Measurements from ENCODE around the gene SAXO2. TPM values are rescaled to one million over a fixed set of nuclear protein-coding genes. Genes with fewer than 3 reads are reported as not detected.
"Not testable (repeated sequence)": the region's sequence is repeated elsewhere in the genome, so short reads cannot be mapped to it uniquely, and the experiment has no call there.

Gene SAXO2
- total and polyA plus RNA-seq, 2 of the 8 experiments (the other 6 are each of a cell fraction or from before 2014, with no cell fraction given): 3.1 TPM

DNA sequence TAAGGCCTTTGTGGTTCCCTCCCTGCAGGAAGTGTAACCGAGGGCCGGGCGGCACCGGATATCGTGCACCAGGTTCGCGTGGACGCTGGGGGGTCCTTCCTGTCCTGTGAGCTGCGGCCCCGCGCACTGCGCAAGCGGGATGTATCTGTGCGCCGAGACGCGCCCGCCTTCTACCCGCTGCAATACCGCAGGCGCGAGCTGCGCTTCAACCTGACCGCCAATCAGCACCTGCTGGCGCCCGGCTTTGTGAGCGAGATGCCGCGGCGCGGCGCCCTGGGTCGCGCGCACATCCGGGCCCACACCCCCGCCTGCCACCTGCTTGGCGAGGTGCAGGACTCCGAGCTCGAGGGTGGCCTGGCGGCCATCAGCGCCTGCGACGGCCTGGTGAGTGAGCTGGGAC, 35.9 kb downstream of the SAXO2 start (continued):
- no peak for TF ChIP-seq CHD2 (IDR thresholded peaks at IDR 0.05; ENCODE audit: low read length)

DNA sequence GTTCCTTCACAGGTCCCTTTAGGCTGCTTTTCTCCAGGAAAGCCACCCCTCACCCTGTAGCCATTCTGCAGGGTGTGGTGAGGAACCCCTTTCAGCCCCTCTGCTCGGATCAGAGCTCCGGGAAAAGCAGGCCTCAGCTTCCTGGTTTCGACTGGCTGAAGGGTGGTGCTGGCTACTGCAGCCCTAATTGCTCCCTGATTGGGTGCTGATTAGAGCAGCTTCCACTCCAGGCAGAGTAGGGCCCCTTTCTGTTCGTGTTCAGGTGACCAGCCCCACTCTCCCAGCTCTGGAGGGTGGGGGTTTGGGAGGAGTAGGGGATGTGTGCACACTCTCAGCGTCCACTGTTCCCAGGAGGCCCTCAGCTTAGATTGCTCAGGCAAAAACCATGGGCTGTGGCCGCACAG, 36.9 kb downstream of the SAXO2 start:
- H2BK20ac ChIP-seq (ENCODE audit: low read length); H3K23me2 ChIP-seq (ENCODE audit: low read depth, low read length); H3K79me1 ChIP-seq (ENCODE audit: low read depth, low read length); H4K5ac ChIP-seq (ENCODE audit: insufficient read length, low read depth, low read length); H4K20me1 ChIP-seq (replicated peaks in 1 of 2; ENCODE audit: control insufficient read depth in 1 of 2, insufficient read depth in 2 of 2, low read length in 2 of 2); H2BK12ac ChIP-seq (ENCODE audit: low read depth, low read length); H3K4me1 ChIP-seq (replicated peaks in 1 of 4; ENCODE audit: control insufficient read depth in 3 of 4, insufficient read depth in 4 of 4, low read length in 3 of 4); H3K27ac ChIP-seq (ENCODE audit: low read depth, low read length); H3K4ac ChIP-seq (replicated peaks; ENCODE audit: insufficient read length, low read depth, low read length); H3K4me2 ChIP-seq (ENCODE audit: insufficient read depth in 1 of 2, low read depth in 2 of 2, low read length in 2 of 2); POLR2A ChIA-PET (ENCODE audit: partially characterized antibody); H3K79me2 ChIP-seq (ENCODE audit: control insufficient read depth in 1 of 2, insufficient read depth in 2 of 2, low read length in 2 of 2); H4K91ac ChIP-seq (replicated peaks; ENCODE audit: insufficient read length, low read length); H3K9me3 ChIP-seq (ENCODE audit: insufficient read depth in 2 of 2, low read depth in 1 of 2, low read length in 1 of 2); H3K27me3 ChIP-seq (replicated peaks in 1 of 4; ENCODE audit: control insufficient read depth in 3 of 4, extremely low read depth in 1 of 4, insufficient read depth in 3 of 4, low read length in 3 of 4); H2BK120ac ChIP-seq (replicated peaks; ENCODE audit: low read depth, low read length); H2BK5ac ChIP-seq (ENCODE audit: low read depth, low read length); H2AK5ac ChIP-seq (ENCODE audit: low read depth, low read length); H2BK15ac ChIP-seq (ENCODE audit: low read length); H3K4me3 ChIP-seq (ENCODE audit: extremely low read depth in 1 of 4, insufficient read depth in 2 of 4, low read depth in 3 of 4, low read length in 4 of 4); H3K9ac ChIP-seq (replicated peaks in 1 of 4; ENCODE audit: extremely low read depth in 1 of 4, low read depth in 3 of 4, low read length in 3 of 4); H3K23ac ChIP-seq (ENCODE audit: insufficient read length); H3K14ac ChIP-seq (ENCODE audit: insufficient read length); FAIRE-seq; H2AFZ ChIP-seq (ENCODE audit: low read length); H3K18ac ChIP-seq (ENCODE audit: extremely low read depth, low read length); H3K56ac ChIP-seq (replicated peaks; ENCODE audit: insufficient read length, low read depth, low read length); H3K36me3 ChIP-seq (ENCODE audit: control insufficient read depth in 2 of 4, insufficient read depth in 4 of 4, low read length in 3 of 4); H4K8ac ChIP-seq (ENCODE audit: extremely low read depth, insufficient read depth, low read length): not testable (repeated sequence)
- CTCF ChIA-PET (ENCODE audit: partially characterized antibody): interaction anchor here (1.3 kb wide), 1 partner anchor 8 kb away, joined by 4 read pairs; no protein-coding TSS in a partner anchor
- DNase-seq (ENCODE audit: low read depth in 1 of 2, low spot score in 2 of 2): peak in 1 of 2 experiments; percentile 46
- WGBS, 2 experiments (ENCODE audit: extremely low coverage in 1 of 2, insufficient coverage in 1 of 2, insufficient read length in 1 of 2, insufficient replicate concordance in 2 of 2, low coverage in 1 of 2, low lambda C conversion rate in 2 of 2, missing lambda C conversion rate in 1 of 2): 87% methylated on average over 3 of the region's 6 CpGs; no CpG with 5 or more reads in 1 of the 2 experiments
